A673 (cell line): ENCODE results near the gene ANOS1. TPM values are rescaled to one million over a fixed set of nuclear protein-coding genes. Genes with fewer than 3 reads are reported as not detected.

Source experiments
- BruUV-seq: library from RNA; stranded (reverse); fragments of 400-500 nt; replicated peaks from 2 replicates; lab custom pipeline; 2021; lab: Mats Ljungman, UMichigan
- CTCF ChIA-PET: fragments of 300-600 bp; sonication (Branson Sonifier 250); formaldehyde crosslinking; loops from one replicate; lab custom pipeline; 2022; ENCODE audit warnings: antibody characterized with exemption; lab: Charles Lee
- POLR2A ChIA-PET: fragments of 300-600 bp; sonication (Branson Sonifier 250); formaldehyde crosslinking; loops from one replicate; lab custom pipeline; 2022; ENCODE audit warnings: antibody characterized with exemption; ENCODE audit not compliant: low non-redundant PET; lab: Charles Lee
- DNase-seq: peaks from one replicate; pipeline ENCODE4 v3.0.0-alpha.2; 2015; ENCODE audit warnings: low spot score
- H3K27ac ChIP-seq: fragments of 200-600 bp; sonication (generic); 2 replicates; pipeline ENCODE4 v1.5.1; 2016; ENCODE audit warnings: mixed run types, low read depth, mild to moderate bottlenecking, mixed read lengths, antibody characterized with exemption, low read length; ENCODE audit not compliant: poor library complexity, severe bottlenecking
- H3K27me3 ChIP-seq: fragments of 200-600 bp; sonication (generic); replicated peaks from 2 replicates; pipeline ENCODE4 v1.6.1; 2017; ENCODE audit warnings: mixed run types, low read depth, mild to moderate bottlenecking, mixed read lengths, antibody characterized with exemption, low read length; ENCODE audit not compliant: insufficient read depth, poor library complexity
- H3K36me3 ChIP-seq: fragments of 200-600 bp; sonication (generic); 2 replicates; pipeline ENCODE4 v1.6.1; 2016; ENCODE audit warnings: mixed run types, mild to moderate bottlenecking, mixed read lengths, antibody characterized with exemption, low read length; ENCODE audit not compliant: insufficient read depth, poor library complexity, severe bottlenecking
- H3K4me1 ChIP-seq: fragments of 200-600 bp; sonication (generic); 2 replicates; pipeline ENCODE4 v1.6.1; 2017; ENCODE audit warnings: mixed run types, mild to moderate bottlenecking, mixed read lengths, antibody characterized with exemption, low read length; ENCODE audit not compliant: insufficient read depth, poor library complexity, severe bottlenecking
- H3K4me3 ChIP-seq: fragments of 200-600 bp; sonication (generic); 2 replicates; pipeline ENCODE4 v1.5.1; 2016; ENCODE audit warnings: low read depth, mixed run types, mild to moderate bottlenecking, mixed read lengths, low read length; ENCODE audit not compliant: poor library complexity, severe bottlenecking
- H3K9me3 ChIP-seq: fragments of 200-600 bp; sonication (generic); 2 replicates; pipeline ENCODE4 v1.6.1; 2016; ENCODE audit warnings: mixed run types, low read depth, mild to moderate bottlenecking, mixed read lengths, antibody characterized with exemption, low read length; ENCODE audit not compliant: poor library complexity, severe bottlenecking
- CTCF ChIP-seq: fragments of 300-800, 200-600 bp; sonication (generic); conservative IDR thresholded peaks from 2 replicates; pipeline ENCODE4 v1.5.1; 2017; ENCODE audit warnings: low read depth, mild to moderate bottlenecking, antibody characterized with exemption, low read length, moderate library complexity, mixed read lengths
- EZH2 ChIP-seq: fragments of 200-600 bp; sonication (generic); IDR thresholded peaks from 2 replicates; pipeline ENCODE4 v1.6.1; 2017; ENCODE audit warnings: borderline replicate concordance, low read depth, mild to moderate bottlenecking, mixed read lengths, antibody characterized with exemption, low read length; ENCODE audit not compliant: poor library complexity, severe bottlenecking
- intact Hi-C: fragments of 100-400 bp; cut with micrococcal nuclease; formaldehyde crosslinking; loops from one replicate; pipeline ENCODE4 v1.10.0; 2022; ENCODE audit not compliant: unreplicated experiment
- total RNA-seq: library from RNA; stranded (reverse); gene quantifications from 2 replicates; pipeline ENCODE4 v1.2.3, GENCODE V29; 2021

Gene ANOS1
- total RNA-seq, 1 experiment from 2014 or later, result 0.06 TPM

- no TSS peak for BruUV-seq
- CTCF ChIA-PET, result no interaction called here
Observed at GRCh38 chrX:8629871-8630270, 102.1 kb downstream of the ANOS1 start.

GRCh38 chrX:8627796-8628195 is 104.1 kb downstream of the ANOS1 start:
- Histone ChIP-seq H3K9me3 (no peaks in the 10 kb centered on the region), H3K27me3 (no peaks in the 10 kb centered on the region), H3K36me3 (no peaks in the 10 kb centered on the region), H3K4me1 (no peaks in the 10 kb centered on the region), H3K27ac (no peak overlapping the region), H3K4me3 (no peak overlapping the region)
- no TSS peak for BruUV-seq
- TF ChIP-seq EZH2, result no peak
- no peak for TF ChIP-seq CTCF
- intact Hi-C loops, result no loop called here
- POLR2A ChIA-PET, result no interaction called here
- no peak for DNase-seq
- CTCF ChIA-PET, result no interaction called here

More at GRCh38 chrX:8629871-8630270, 102.1 kb downstream of the ANOS1 start:
- no peak overlapping the region for H3K27ac ChIP-seq
- no peak overlapping the region for H3K4me3 ChIP-seq
- H3K36me3 ChIP-seq, result no peaks in the 10 kb centered on the region
- POLR2A ChIA-PET, result no interaction called here
- no peak for DNase-seq
- no peaks in the 10 kb centered on the region for H3K9me3 ChIP-seq
- H3K4me1 ChIP-seq, result no peaks in the 10 kb centered on the region
- no peak for TF ChIP-seq EZH2
- TF ChIP-seq CTCF, result no peak
- intact Hi-C loops, result no loop called here
- H3K27me3 ChIP-seq, result no peaks in the 10 kb centered on the region

- no peak for DNase-seq
- H3K27ac ChIP-seq, result no peak overlapping the region
- ChIA-PET POLR2A (no interaction called here), CTCF (no interaction called here)
- no peak overlapping the region for H3K4me3 ChIP-seq
- no peaks in the 10 kb centered on the region for H3K27me3 ChIP-seq
- peaks cover 10% of the 10 kb centered on the region for H3K9me3 ChIP-seq
- no peak for TF ChIP-seq CTCF
- no peak for TF ChIP-seq EZH2
- H3K4me1 ChIP-seq, result no peaks in the 10 kb centered on the region
- BruUV-seq, result no TSS peak
- intact Hi-C loops, result no loop called here
- no peaks in the 10 kb centered on the region for H3K36me3 ChIP-seq
Observed at GRCh38 chrX:8607326-8607725, 124.6 kb downstream of the ANOS1 start.
